ENCODE results near the gene EMILIN2.
A peak's percentile ranks its signal among the peaks of the same experiment; 100 is the strongest.

EMILIN2 gene

GRCh38 chr18:2872095-2872494, 25.3 kb downstream of the EMILIN2 start:
- DNase-seq (ENCODE audit: low read depth in 2 of 2, low spot score in 1 of 2): no peak

- no peak for DNase-seq (ENCODE audit: low read depth in 2 of 2, low spot score in 1 of 2)
Observed at GRCh38 chr18:2874765-2875164, 28.0 kb downstream of the EMILIN2 start.

GRCh38 chr18:2878656-2879330, 32.0 kb downstream of the EMILIN2 start:
- no peak for DNase-seq (ENCODE audit: low read depth in 2 of 2, low spot score in 1 of 2)

GRCh38 chr18:2879889-2880288, 33.1 kb downstream of the EMILIN2 start:
- no peak for DNase-seq (ENCODE audit: low read depth in 2 of 2, low spot score in 1 of 2)

GRCh38 chr18:2880473-2880872, 33.7 kb downstream of the EMILIN2 start:
- DNase-seq (ENCODE audit: low read depth in 2 of 2, low spot score in 1 of 2): no peak

GRCh38 chr18:2881088-2881839, 34.5 kb downstream of the EMILIN2 start:
- DNase-seq (ENCODE audit: low read depth in 2 of 2, low spot score in 1 of 2): no peak

- DNase-seq (ENCODE audit: low read depth in 2 of 2, low spot score in 1 of 2): no peak
Observed at GRCh38 chr18:2881840-2882195, 35.0 kb downstream of the EMILIN2 start.

GRCh38 chr18:2882201-2882600, 35.4 kb downstream of the EMILIN2 start:
- DNase-seq (ENCODE audit: low read depth in 2 of 2, low spot score in 1 of 2): no peak

- peak in 1 of 2 donors; percentile 8 for DNase-seq (ENCODE audit: low read depth in 2 of 2, low spot score in 1 of 2)
Observed at GRCh38 chr18:2883076-2883735, 36.4 kb downstream of the EMILIN2 start.

- no peak for DNase-seq (ENCODE audit: low read depth in 2 of 2, low spot score in 1 of 2)
Observed at GRCh38 chr18:2884706-2885285, 38.0 kb downstream of the EMILIN2 start.

- DNase-seq (ENCODE audit: low read depth in 2 of 2, low spot score in 1 of 2): no peak
Observed at GRCh38 chr18:2887470-2887869, 40.7 kb downstream of the EMILIN2 start.

- DNase-seq (ENCODE audit: low read depth in 2 of 2, low spot score in 1 of 2): no peak
Observed at GRCh38 chr18:2889761-2890192, 43.0 kb downstream of the EMILIN2 start.

- no peak for DNase-seq (ENCODE audit: low read depth in 2 of 2, low spot score in 1 of 2)
Observed at GRCh38 chr18:2890606-2891005, 43.8 kb downstream of the EMILIN2 start.

GRCh38 chr18:2891526-2892431, 45.0 kb downstream of the EMILIN2 start:
- no peak for DNase-seq (ENCODE audit: low read depth in 2 of 2, low spot score in 1 of 2)

GRCh38 chr18:2893056-2893455, 46.2 kb downstream of the EMILIN2 start:
- DNase-seq (ENCODE audit: low read depth in 2 of 2, low spot score in 1 of 2): no peak

- no peak for DNase-seq (ENCODE audit: low read depth in 2 of 2, low spot score in 1 of 2)
Observed at GRCh38 chr18:2893676-2894075, 46.9 kb downstream of the EMILIN2 start.

- DNase-seq (ENCODE audit: low read depth in 2 of 2, low spot score in 1 of 2): no peak
Observed at GRCh38 chr18:2894131-2894840, 47.5 kb downstream of the EMILIN2 start.

GRCh38 chr18:2894841-2895370, 48.1 kb downstream of the EMILIN2 start:
- no peak for DNase-seq (ENCODE audit: low read depth in 2 of 2, low spot score in 1 of 2)

- no peak for DNase-seq (ENCODE audit: low read depth in 2 of 2, low spot score in 1 of 2)
Observed at GRCh38 chr18:2895391-2895790, 48.6 kb downstream of the EMILIN2 start.

GRCh38 chr18:2896990-2897389, 50.2 kb downstream of the EMILIN2 start:
- DNase-seq (ENCODE audit: low read depth in 2 of 2, low spot score in 1 of 2): no peak
